ENCODE measurements around the gene APBA1.

- TF ChIP-seq CTCF (optimal IDR thresholded peaks at IDR 0.05 in 1 of 3, IDR thresholded peaks at IDR 0.05 in 1 of 3, conservative IDR thresholded peaks at IDR 0.05 in 1 of 3; ENCODE audit: extremely low read depth in 1 of 3, insufficient read depth in 2 of 3, low read length in 3 of 3) (no peak), EZH2 (IDR thresholded peaks at IDR 0.05; ENCODE audit: low read length) (no peak)
Measured at GRCh38 chr9:69633716-69634115, 38.5 kb downstream of the APBA1 start.

All from keratinocyte (primary cell).